Measurements from ENCODE around the gene GPR32. TPM values are rescaled to one million over a fixed set of nuclear protein-coding genes. Genes with fewer than 3 reads are reported as not detected.

GPR32 gene
- total and polyA plus RNA-seq, 10 of the 15 experiments (the other 5 are each of a cell fraction or from before 2014, with no cell fraction given) = not detected

- TF ChIP-seq PKNOX1 (IDR thresholded peaks at IDR 0.05) (peak; percentile 99), NR2C2 (IDR thresholded peaks at IDR 0.05; ENCODE audit: borderline replicate concordance, control insufficient read depth, insufficient read length, low read depth) (no peak), EED (IDR thresholded peaks at IDR 0.05; ENCODE audit: low read depth) (0 out of 2 replicates have a peak, but pooled peaks have one; percentile 10), CHD1 (IDR thresholded peaks at IDR 0.05; ENCODE audit: low read depth, low read length) (peak; percentile 90; the same call in 1 of the 2 replicates), ZZZ3 (IDR thresholded peaks at IDR 0.05; ENCODE audit: control insufficient read depth, insufficient read length, low read depth) (no peak), RBBP5 (conservative IDR thresholded peaks at IDR 0.05) (no peak), KDM1A (IDR thresholded peaks at IDR 0.05; ENCODE audit: borderline replicate concordance) (no peak), NR2F1 (conservative IDR thresholded peaks at IDR 0.05) (0 out of 2 replicates have a peak, but pooled peaks have one; percentile 31), MYB (IDR thresholded peaks at IDR 0.05; ENCODE audit: borderline replicate concordance, low read depth, low read length) (peak; percentile 100), WRNIP1 (IDR thresholded peaks at IDR 0.05; ENCODE audit: borderline replicate concordance, low read depth, low read length) (no peak), ZNF207 (IDR thresholded peaks at IDR 0.05; ENCODE audit: borderline replicate concordance) (peak; percentile 100), MEF2B (IDR thresholded peaks at IDR 0.05; ENCODE audit: partially characterized antibody, poor library complexity, severe bottlenecking) (peak; percentile 81), PAX8 (IDR thresholded peaks at IDR 0.05) (no peak), RELB (IDR thresholded peaks at IDR 0.05; ENCODE audit: low read depth) (peak; percentile 99), TAF1 (IDR thresholded peaks at IDR 0.05; ENCODE audit: borderline replicate concordance, low read depth, low read length) (peak; percentile 97), MLLT1 (IDR thresholded peaks at IDR 0.05) (peak; percentile 88), SREBF1 (IDR thresholded peaks at IDR 0.05; ENCODE audit: low read length) (0 out of 2 replicates have a peak, but pooled peaks have one; percentile 2), PAX5 (IDR thresholded peaks at IDR 0.05; ENCODE audit: borderline replicate concordance, low read depth, low read length) (peak; percentile 34; the same call in 1 of the 2 replicates), DPF2 (IDR thresholded peaks at IDR 0.05) (peak; percentile 87), STAT3 (IDR thresholded peaks at IDR 0.05; ENCODE audit: low read depth, low read length) (no peak), MTA3 (IDR thresholded peaks at IDR 0.05; ENCODE audit: borderline replicate concordance, low read length) (no peak), SUZ12 (IDR thresholded peaks at IDR 0.05; ENCODE audit: unreplicated experiment) (no peak), PRDM15 (CRISPR knock-in tag; IDR thresholded peaks at IDR 0.05) (no peak)
Observed at GRCh38 chr19:50804420-50805272, 34.4 kb downstream of the GPR32 start (continued).

Measured in GM12878 (cell line).